ENCODE measurements around the gene KLHL17.

The KLHL17 gene

GRCh38 chr1:923131-923990 is 37.0 kb upstream of the KLHL17 start, which contains the start of gene SAMD11:
Gene SAMD11 (plus strand): TSS chr1:923923. CDS start chr1:924432, 509 bp downstream.
- DNase-seq (ENCODE audit: low read depth), result peak; percentile 37

GRCh38 chr1:923991-924655 is 36.3 kb upstream of the KLHL17 start:
- DNase-seq (ENCODE audit: low read depth), result no peak

- DNase-seq (ENCODE audit: low read depth), result no peak
These were observed 35.5 kb upstream of the KLHL17 start for GRCh38 chr1:924656-925560.

- no peak for DNase-seq (ENCODE audit: low read depth)
These were observed 34.6 kb upstream of the KLHL17 start for GRCh38 chr1:925561-926421.

DNA sequence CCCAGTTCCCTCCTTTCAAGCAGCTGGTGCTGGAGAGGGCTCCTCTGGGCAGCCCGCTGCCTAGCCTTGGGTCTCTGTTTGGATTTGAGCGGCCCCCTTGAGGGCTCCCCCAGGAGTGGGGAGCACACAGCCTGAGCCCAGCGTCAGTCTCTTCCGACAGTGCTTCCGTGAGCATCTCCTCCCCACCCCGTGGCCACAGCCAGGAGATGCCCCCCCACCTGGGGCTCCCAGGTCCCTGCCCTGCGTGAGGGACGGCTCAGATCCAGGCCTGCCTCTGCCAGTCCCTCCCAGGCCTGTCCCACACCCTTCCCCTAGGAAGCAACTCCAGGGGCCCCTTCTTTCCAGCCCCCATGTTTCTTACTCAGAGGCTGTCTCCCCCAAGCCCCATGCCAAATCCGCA is 33.1 kb upstream of the KLHL17 start:
- DNase-seq (ENCODE audit: low read depth), result no peak

- DNase-seq (ENCODE audit: low read depth), result no peak
These were observed 32.6 kb upstream of the KLHL17 start for GRCh38 chr1:927748-928147.

- DNase-seq (ENCODE audit: low read depth), result no peak
These were observed 31.3 kb upstream of the KLHL17 start for GRCh38 chr1:928825-929661.

GRCh38 chr1:929712-930632 is 30.4 kb upstream of the KLHL17 start:
- no peak for DNase-seq (ENCODE audit: low read depth)

- DNase-seq (ENCODE audit: low read depth), result no peak
These were observed 29.7 kb upstream of the KLHL17 start for GRCh38 chr1:930633-931138.

- no peak for DNase-seq (ENCODE audit: low read depth)
These were observed 28.8 kb upstream of the KLHL17 start for GRCh38 chr1:931380-932172.

- DNase-seq (ENCODE audit: low read depth), result no peak
These were observed 28.2 kb upstream of the KLHL17 start for GRCh38 chr1:932173-932510.

- no peak for DNase-seq (ENCODE audit: low read depth)
These were observed 27.4 kb upstream of the KLHL17 start for GRCh38 chr1:932776-933602.

- DNase-seq (ENCODE audit: low read depth), result no peak
These were observed 26.8 kb upstream of the KLHL17 start for GRCh38 chr1:933603-933940.

DNA sequence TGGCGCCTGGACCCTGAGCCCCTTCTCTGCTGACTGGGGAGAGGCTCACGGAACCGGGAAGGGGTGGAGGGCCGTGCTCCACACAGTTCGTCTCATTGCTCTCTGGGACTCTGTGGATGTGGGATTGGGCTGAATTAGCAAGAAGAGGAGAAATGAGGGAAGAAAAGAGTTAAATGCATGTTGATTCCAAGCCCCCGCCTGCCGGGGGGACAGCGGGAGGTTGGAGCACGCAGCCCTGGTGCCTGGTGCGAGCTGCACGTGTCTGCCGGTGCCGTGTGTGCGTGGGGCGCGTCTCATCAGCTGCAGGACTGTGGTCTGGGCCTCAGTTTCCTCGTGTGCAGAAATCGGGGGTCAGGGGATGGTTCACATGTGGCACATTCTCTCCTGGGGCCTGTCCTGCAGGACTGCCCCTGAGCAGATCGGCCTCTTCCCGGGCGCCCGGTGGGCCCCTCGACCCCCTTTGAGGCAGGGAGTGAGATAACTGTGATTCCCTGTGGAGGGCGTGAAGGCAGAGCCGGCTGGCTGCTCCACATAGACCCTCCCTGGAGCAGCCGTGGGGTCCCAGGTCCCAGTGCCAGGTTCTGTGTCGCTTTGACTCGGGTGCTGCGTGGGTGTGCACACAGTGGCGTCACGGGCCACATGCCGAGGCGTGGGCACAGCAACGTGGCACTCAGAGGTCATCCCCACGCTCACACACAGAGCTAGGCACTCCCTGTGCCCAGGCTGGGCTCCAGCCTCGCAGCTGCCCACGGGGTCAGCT is 25.2 kb upstream of the KLHL17 start:
- DNase-seq (ENCODE audit: low read depth), result no peak

DNA sequence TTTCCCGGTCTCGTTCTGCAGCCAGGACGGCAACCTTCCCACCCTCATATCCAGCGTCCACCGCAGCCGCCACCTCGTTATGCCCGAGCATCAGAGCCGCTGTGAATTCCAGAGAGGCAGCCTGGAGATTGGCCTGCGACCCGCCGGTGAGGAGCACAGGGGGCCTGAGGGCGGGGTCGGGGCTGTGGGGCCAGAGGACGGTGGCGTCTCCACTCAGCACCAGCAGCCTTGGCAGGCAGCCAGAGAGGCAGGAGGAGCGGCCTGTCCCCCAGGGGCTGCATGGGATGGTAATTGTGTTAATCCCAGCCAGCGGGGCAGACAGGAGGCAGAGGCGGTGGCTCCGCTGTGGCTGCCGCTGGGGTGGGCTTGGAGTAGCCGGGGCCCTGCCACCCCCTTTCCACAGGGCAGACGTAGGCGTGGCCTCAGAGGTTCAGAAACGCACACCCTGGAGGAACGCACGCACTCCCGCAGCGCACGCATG is 24.6 kb upstream of the KLHL17 start:
- DNase-seq (ENCODE audit: low read depth), result no peak

DNA sequence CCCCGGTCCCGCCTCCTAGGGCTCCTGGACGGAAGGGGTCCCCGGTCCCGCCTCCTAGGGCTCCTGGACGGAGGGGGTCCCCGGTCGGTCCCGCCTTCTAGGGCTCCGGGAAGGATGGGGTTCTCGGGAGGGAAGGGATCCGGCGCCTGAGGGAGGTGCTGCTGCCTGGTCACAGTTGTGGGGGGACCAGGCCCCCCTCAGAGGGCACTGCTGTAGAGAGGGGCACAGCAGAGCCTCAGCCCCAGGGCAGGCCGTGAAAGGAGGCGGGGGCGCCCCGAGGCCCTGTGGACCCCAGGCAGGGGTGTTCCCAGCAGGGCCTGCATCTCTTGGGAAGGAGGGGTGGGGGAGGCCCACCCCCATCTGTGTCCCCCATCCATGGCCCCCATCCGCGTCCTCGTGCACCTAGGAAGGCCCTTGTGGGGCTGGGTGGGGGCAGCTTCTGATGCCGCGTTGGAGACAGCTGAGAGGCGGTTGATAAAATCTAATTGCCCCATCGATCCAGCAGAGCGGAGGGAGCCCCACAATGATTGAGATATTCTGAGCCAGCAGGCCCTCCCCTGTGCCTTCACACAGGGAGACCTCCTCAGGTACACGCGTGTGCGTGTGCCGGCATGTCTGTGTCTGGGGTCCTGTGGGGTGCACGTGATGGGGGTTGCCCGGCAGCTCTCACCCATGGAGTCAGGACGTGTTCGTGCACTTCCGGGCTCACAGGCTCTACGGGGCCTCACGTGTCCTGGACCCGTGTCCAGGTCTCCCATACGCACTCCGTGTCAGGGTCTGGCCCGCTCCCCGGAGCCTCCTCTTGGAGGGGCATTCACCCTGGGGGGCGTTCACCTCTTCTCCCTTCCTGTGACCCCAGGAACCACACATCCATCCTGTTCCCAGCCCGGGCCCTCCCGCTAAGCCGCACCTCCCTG is 23.8 kb upstream of the KLHL17 start:
- no peak for DNase-seq (ENCODE audit: low read depth)
